ENCODE measurements around the gene TSPAN18.

DNA sequence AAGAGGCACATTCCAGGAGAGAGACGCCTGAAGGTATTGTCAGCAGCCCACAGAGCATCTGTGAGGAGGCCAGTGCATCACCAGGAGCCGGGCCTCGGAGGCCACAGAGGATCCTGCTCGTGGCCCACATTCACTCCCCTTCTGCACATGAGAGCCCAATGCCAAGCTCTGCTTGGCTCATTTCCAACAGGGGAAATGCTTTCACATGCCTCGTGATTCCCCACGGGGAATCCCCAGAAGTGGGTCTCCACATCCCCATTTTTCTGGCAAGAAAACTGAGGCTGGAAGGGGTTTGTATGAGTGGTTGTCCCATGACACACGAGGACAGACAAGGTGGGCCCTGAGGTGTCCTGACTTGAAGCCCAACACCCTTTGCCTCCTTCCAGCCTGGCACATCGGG is 189.6 kb downstream of the TSPAN18 start:
- TF ChIP-seq ZNF223 (tag by site-specific recombination; IDR thresholded peaks at IDR 0.05) (no peak), CTCF (tag by site-specific recombination; IDR thresholded peaks at IDR 0.05) (no peak), TCF7L2 (IDR thresholded peaks at IDR 0.05; ENCODE audit: borderline replicate concordance, low read depth, low read length) (no peak), SETDB1 (IDR thresholded peaks at IDR 0.05; ENCODE audit: insufficient read length, low read length) (no peak)
- TF ChIP-seq, protein P1, sequence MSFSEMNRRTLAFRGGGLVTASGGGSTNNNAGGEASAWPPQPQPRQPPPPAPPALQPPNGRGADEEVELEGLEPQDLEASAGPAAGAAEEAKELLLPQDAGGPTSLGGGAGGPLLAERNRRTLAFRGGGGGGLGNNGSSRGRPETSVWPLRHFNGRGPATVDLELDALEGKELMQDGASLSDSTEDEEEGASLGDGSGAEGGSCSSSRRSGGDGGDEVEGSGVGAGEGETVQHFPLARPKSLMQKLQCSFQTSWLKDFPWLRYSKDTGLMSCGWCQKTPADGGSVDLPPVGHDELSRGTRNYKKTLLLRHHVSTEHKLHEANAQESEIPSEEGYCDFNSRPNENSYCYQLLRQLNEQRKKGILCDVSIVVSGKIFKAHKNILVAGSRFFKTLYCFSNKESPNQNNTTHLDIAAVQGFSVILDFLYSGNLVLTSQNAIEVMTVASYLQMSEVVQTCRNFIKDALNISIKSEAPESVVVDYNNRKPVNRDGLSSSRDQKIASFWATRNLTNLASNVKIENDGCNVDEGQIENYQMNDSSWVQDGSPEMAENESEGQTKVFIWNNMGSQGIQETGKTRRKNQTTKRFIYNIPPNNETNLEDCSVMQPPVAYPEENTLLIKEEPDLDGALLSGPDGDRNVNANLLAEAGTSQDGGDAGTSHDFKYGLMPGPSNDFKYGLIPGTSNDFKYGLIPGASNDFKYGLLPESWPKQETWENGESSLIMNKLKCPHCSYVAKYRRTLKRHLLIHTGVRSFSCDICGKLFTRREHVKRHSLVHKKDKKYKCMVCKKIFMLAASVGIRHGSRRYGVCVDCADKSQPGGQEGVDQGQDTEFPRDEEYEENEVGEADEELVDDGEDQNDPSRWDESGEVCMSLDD (tag by site-specific recombination; IDR thresholded peaks at IDR 0.05) = no peak
